Neural crest cell (in vitro differentiated cells): Measurements from ENCODE around the gene PGD. TPM values are rescaled to one million over a fixed set of nuclear protein-coding genes. Genes with fewer than 3 reads are reported as not detected.

Experiments used
- DNase-seq: peaks from one replicate; pipeline ENCODE4 v3.0.0; 2021; ENCODE audit warnings: low read depth, mixed read lengths, low spot score
- H3K27ac Mint-ChIP-seq: one replicate; pipeline ENCODE4 v1.8.0; 2021; ENCODE audit warnings: mild to moderate bottlenecking, mixed read lengths; ENCODE audit not compliant: unreplicated experiment
- H3K27me3 Mint-ChIP-seq: 2 replicates; pipeline ENCODE4 v1.8.0; 2021; ENCODE audit warnings: low read depth, mild to moderate bottlenecking, mixed read lengths
- H3K36me3 Mint-ChIP-seq: 2 replicates; pipeline ENCODE4 v1.8.0; 2021; ENCODE audit warnings: low read depth, mild to moderate bottlenecking, mixed read lengths
- H3K4me1 Mint-ChIP-seq: 2 replicates; pipeline ENCODE4 v1.8.0; 2021; ENCODE audit warnings: mixed read lengths
- H3K4me3 Mint-ChIP-seq: one replicate; pipeline ENCODE4 v1.8.0; 2021; ENCODE audit warnings: mild to moderate bottlenecking, mixed read lengths
- H3K9me3 Mint-ChIP-seq: 2 replicates; pipeline ENCODE4 v1.8.0; 2021; ENCODE audit warnings: mixed read lengths
- total RNA-seq: library from RNA; stranded (reverse); gene quantifications from 2 replicates; pipeline ENCODE4 v1.2.1, GENCODE V29; 2021
- TF ChIP-seq, protein P1 (sequence below): fragments of 200-600 bp; sonication (generic); conservative IDR thresholded peaks from 2 replicates; pipeline ENCODE4 v1.5.0; 2021; ENCODE audit warnings: antibody characterized with exemption, mild to moderate bottlenecking

PGD gene
- total RNA-seq, 1 donor from 2014 or later = 496 TPM

DNA sequence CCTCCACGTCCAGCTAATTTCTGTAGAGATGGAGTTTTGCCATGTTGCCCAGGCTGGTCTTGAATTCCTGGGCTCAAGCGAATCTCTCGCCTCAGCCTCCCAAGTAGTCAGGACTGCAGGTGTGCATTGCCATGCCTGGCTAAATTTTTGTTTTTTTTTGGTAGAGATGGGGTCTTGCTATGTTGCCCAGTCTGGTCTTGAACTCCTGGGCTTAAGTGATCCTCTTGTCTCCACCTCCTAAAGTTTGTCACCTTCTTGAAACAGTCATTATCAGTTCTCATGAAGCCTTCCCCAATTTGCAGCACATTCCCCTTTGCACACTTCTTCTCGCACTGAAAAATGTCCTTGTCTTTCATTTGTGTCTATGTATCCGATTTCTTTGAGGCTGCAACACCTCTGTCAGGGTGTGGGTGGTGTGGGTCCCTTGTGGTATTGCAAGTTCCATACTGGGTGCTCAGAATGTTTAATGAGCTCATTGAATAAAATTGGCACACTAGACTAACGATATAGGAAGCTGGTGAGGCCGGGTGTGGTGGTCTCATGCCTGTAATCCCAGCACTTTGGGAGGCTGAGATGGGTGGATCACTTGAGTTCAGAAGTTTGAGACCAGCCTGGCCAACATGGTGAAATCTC lies 48.0 kb downstream of the PGD start:
- Mint-ChIP-seq H3K36me3 (peaks cover 3% of the 10 kb centered on the region), H3K9me3 (no peaks in the 10 kb centered on the region), H3K27ac (no peak overlapping the region), H3K4me1 (peaks cover 21% of the 10 kb centered on the region), H3K27me3 (no peaks in the 10 kb centered on the region), H3K4me3 (no peak overlapping the region)
- DNase-seq = no peak
- TF ChIP-seq, protein P1, sequence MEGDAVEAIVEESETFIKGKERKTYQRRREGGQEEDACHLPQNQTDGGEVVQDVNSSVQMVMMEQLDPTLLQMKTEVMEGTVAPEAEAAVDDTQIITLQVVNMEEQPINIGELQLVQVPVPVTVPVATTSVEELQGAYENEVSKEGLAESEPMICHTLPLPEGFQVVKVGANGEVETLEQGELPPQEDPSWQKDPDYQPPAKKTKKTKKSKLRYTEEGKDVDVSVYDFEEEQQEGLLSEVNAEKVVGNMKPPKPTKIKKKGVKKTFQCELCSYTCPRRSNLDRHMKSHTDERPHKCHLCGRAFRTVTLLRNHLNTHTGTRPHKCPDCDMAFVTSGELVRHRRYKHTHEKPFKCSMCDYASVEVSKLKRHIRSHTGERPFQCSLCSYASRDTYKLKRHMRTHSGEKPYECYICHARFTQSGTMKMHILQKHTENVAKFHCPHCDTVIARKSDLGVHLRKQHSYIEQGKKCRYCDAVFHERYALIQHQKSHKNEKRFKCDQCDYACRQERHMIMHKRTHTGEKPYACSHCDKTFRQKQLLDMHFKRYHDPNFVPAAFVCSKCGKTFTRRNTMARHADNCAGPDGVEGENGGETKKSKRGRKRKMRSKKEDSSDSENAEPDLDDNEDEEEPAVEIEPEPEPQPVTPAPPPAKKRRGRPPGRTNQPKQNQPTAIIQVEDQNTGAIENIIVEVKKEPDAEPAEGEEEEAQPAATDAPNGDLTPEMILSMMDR = no peak

DNA sequence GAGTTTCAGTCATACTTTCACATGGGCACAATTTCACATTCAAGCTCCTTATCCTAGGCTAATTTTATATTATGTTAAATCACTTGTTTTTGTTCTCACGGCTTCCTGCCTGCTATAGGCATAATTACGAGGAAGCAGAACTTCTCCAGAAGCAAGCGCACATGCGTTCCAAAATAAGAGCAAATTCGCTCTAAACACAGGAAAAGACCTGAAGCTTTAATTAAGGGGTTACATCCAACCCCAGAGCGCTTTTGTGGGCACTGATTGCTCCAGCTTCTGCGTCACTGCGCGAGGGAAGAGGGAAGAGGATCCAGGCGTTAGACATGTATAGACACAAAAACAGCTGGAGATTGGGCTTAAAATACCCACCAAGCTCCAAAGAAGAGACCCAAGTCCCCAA lies 50.9 kb downstream of the PGD start, which contains the start of gene CORT:
Gene CORT, plus strand, starts transcription at position 281 of the 400 bp plus-strand sequence. CDS start 193 bp downstream, outside the sequence.
- H3K4me3 Mint-ChIP-seq = no peak within 1 kb of the TSS

DNA sequence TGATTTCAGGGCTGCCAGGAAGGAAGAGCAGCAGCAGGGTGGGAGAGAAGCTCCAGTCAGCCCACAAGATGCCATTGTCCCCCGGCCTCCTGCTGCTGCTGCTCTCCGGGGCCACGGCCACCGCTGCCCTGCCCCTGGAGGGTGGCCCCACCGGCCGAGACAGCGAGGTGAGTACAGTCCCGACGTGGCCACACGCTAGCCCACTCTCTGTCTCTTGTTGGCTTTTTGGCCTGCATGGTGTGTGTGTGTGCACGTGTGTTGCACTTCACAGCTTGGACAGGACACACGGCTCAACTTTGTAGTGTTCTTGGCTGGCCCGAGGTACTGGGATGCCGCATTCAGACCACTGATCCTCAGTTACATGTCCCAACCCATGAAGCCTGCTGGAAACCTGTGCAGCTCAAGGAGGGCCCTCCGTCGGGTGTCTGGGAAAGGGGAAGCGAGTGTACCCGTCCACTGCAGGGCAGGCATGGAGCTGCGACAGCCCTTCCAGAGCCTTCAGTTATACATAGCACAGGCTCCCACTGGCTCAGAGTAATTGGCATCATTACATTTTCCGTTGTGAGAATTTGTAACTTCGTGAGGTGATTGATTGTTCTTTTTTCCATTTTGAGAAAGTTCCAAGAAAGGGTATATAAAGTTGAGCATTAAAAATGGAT lies 51.4 kb downstream of the PGD start:
- Mint-ChIP-seq H3K27ac (no peak overlapping the region), H3K36me3 (peaks cover 3% of the 10 kb centered on the region), H3K4me1 (peaks cover 21% of the 10 kb centered on the region), H3K4me3 (no peak overlapping the region), H3K9me3 (no peaks in the 10 kb centered on the region), H3K27me3 (no peaks in the 10 kb centered on the region)
- TF ChIP-seq, protein P1 = no peak
- no peak for DNase-seq

More for the DNA sequence above, 50.9 kb downstream of the PGD start, which contains the start of gene CORT:
- Mint-ChIP-seq H3K4me1 (peaks cover 21% of the 10 kb centered on the region), H3K36me3 (peaks cover 3% of the 10 kb centered on the region), H3K9me3 (no peaks in the 10 kb centered on the region), H3K27me3 (no peaks in the 10 kb centered on the region), H3K27ac (no peak within 1 kb of the TSS)
- no peak for DNase-seq
- TF ChIP-seq, protein P1 = no peak

DNA sequence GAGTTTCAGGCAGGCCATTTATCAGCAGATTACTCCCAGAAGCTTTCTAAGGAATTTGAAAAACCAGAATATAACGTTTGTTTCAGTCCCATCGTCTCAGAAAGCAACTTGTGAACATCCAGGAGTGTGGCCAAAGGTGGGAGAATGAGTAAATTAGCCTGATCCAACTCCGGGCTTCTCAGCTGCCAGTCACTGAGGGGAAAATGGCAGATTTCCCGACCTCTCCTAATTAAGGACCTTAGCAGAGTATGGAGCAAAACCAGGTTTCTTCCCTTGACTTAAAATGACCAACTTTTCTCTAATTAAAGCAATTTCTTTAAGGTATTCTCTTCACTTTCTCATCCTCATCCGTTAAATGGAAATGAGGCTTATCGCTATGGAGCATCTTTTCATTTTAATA lies 52.0 kb downstream of the PGD start:
- Mint-ChIP-seq H3K4me3 (no peak overlapping the region), H3K27me3 (no peaks in the 10 kb centered on the region), H3K27ac (no peak overlapping the region), H3K4me1 (peaks cover 21% of the 10 kb centered on the region), H3K9me3 (no peaks in the 10 kb centered on the region), H3K36me3 (peaks cover 3% of the 10 kb centered on the region)
- DNase-seq = no peak
- TF ChIP-seq, protein P1 = no peak

DNA sequence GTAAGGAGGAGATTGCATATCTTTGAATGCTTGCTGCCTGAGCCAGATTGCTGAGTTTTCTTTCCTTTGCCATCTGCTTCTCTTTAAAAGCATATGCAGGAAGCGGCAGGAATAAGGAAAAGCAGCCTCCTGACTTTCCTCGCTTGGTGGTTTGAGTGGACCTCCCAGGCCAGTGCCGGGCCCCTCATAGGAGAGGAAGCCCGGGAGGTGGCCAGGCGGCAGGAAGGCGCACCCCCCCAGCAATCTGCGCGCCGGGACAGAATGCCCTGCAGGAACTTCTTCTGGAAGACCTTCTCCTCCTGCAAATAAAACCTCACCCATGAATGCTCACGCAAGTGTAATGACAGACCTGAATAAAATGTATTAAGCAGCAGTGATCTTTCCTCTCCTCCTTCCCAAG lies 52.4 kb downstream of the PGD start:
- Mint-ChIP-seq H3K36me3 (peaks cover 6% of the 10 kb centered on the region), H3K27me3 (no peaks in the 10 kb centered on the region), H3K4me3 (no peak overlapping the region), H3K4me1 (peaks cover 21% of the 10 kb centered on the region), H3K27ac (no peak overlapping the region), H3K9me3 (no peaks in the 10 kb centered on the region)
- TF ChIP-seq, protein P1 = no peak
- DNase-seq = no peak
